UCSD-AML1 (cell line): ENCODE measurements around the gene PSAP.

ENCODE experiments used
- DNase-seq: peaks from one replicate; lab custom pipeline; 2025; ENCODE audit not compliant: unreplicated experiment; lab: John Stamatoyannopoulos, UW

Gene PSAP

GRCh38 chr10:71845410-71846405 lies 5.3 kb downstream of the PSAP start:
- DNase-seq = no peak

GRCh38 chr10:71844695-71845094 lies 6.4 kb downstream of the PSAP start:
- no peak for DNase-seq

DNA sequence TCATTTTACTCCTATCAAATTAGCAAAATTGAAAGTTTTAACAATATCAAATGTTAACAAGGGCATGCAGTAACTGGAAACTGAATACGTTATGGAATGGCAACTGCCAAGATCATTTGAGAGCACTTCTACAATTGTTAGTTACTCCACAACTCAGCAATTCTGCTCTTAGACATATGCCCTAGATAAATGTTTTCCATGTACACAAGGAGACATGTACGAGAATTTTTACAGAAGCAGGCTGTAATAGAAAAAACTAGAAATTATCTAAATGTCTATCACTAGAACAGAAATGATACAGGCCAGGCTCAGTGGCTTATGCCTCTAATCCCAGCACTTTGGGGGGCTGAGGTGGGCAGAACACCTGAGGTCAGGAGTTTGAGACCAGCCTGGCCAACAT lies 7.0 kb downstream of the PSAP start:
- no peak for DNase-seq

- no peak for DNase-seq
Measured at GRCh38 chr10:71842856-71843686, 8.0 kb downstream of the PSAP start.

DNA sequence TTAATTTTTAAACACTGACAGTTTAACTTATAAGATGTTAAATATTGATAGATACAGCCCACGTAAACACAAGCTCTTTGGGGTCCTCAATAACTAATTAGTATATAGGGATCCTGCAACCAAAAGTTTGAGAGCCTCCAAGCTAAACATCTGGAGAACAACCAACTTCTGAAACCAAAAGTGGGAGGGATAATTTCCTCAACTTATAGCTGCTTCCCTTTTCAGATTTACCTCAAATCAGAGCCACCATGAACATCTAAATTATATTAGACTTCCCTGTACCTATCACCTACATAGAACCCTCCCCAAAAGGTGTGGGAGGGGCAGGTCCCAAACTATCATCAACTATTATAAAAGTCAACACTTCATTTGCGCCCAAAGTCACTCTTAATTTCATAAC lies 8.6 kb downstream of the PSAP start:
- no peak for DNase-seq

DNA sequence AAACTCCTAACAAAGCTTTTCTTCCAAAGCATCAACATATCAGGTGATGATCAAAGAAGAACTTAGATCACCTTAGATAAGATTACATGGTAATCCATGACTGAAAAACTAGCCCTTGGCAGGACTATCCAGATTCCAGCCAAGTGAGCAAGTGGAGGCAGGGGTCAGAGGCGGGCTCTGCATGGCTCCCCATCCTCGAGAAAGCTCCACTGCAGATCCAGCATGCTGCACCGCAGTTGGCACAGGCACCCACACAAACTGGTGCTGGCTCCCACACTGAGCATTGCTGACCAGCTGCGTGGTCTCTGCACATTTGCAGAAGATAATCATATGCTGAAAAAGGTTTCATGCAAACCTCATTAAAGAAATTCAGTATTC lies 10.1 kb downstream of the PSAP start:
- DNase-seq = no peak

- DNase-seq = no peak
Measured at GRCh38 chr10:71840177-71840957, 10.7 kb downstream of the PSAP start.

GRCh38 chr10:71838264-71839211 lies 12.5 kb downstream of the PSAP start:
- no peak for DNase-seq

- no peak for DNase-seq
Measured at GRCh38 chr10:71837098-71837827, 13.8 kb downstream of the PSAP start.

GRCh38 chr10:71836596-71836974 lies 14.5 kb downstream of the PSAP start:
- DNase-seq = no peak

DNA sequence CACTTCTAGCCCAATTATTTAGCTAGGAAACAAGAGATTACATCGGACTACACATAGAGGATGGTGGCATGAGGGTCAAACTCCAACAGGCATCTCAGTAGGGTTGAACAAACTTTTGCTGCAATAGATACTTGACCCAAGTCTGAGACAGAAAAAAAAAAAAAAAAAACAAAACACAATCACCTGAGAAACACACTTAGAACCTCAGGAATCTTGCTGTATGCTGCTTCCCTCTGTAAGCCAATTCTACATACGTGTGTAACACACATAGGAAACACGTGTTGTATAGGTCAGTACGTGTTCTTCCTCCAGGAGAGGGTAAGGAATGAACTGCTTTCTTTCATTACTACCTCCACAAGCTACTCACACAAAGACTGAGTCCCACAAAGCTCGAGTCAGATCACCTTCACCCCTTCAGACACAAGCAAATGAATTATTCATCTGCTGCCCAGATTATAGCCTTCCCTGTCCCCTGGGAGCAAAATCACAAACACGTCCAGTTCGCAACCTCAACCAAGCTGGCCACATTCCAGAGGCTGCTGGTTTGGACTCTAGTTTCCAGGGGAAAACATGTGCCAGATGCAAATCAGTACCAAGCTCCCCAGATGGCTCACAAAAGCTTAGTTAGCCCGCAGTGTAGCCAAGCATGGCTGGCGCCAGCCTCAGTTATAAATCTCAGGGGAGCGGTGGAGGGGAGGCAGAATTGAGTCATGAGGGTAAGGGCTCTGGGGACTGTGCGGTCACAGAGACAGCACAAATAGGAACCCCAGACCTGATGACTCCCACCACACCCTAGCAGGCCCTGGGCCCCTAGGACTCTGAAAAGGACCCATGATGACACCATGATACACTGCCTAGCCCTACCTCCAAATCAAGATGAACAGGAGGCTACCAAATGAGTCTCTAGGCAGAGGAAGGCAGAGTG lies 15.1 kb downstream of the PSAP start:
- DNase-seq = no peak

DNA sequence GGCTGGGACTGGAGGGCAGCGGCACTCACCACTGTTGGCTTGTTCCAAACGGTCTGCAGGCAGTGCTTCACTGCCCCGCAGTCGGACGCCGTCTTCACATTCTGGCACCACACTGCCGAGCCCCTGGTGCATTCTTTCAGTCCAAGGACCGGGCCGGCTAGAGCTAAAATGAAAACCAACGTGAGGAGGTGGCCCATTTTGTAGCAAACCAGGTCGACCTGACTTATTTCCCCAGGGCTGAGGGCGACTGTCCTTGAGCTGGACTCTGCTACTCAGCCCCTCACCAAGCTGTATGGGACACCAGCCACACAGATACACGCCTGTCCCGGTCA lies 16.7 kb downstream of the PSAP start:
- no peak for DNase-seq

- no peak for DNase-seq
Measured at GRCh38 chr10:71833451-71834342, 17.4 kb downstream of the PSAP start.

GRCh38 chr10:71832967-71833366 lies 18.1 kb downstream of the PSAP start:
- DNase-seq = no peak

GRCh38 chr10:71831646-71832552 lies 19.2 kb downstream of the PSAP start:
- no peak for DNase-seq

- DNase-seq = no peak
Measured at GRCh38 chr10:71830726-71831125, 20.3 kb downstream of the PSAP start.
